Colonic mucosa (tissue), 4 donors: ENCODE measurements around the gene FCRL5. TPM values are rescaled to one million over a fixed set of nuclear protein-coding genes. Genes with fewer than 3 reads are reported as not detected.
A peak's percentile ranks its signal among the peaks of the same experiment; 100 is the strongest.

ENCODE experiments used
- DNase-seq: peaks from one replicate; pipeline ENCODE4 v3.0.0-alpha.2; 2020
- H3K27ac ChIP-seq: fragments of 200-600 bp; one replicate; pipeline ENCODE4 v1.8.0; 2021
- H3K27me3 ChIP-seq: fragments of 200-600 bp; one replicate; pipeline ENCODE4 v1.8.0; 2021
- H3K36me3 ChIP-seq: fragments of 200-600 bp; one replicate; pipeline ENCODE4 v1.8.0; 2021
- H3K4me1 ChIP-seq: fragments of 200-600 bp; one replicate; pipeline ENCODE4 v1.8.0; 2021; ENCODE audit warnings: mild to moderate bottlenecking
- H3K4me3 ChIP-seq: fragments of 200-600 bp; one replicate; pipeline ENCODE4 v1.8.0; 2021
- H3K9ac ChIP-seq, 2 donors: one replicate each; pipeline ENCODE4 v1.7.0; 2013; ENCODE audit warnings: control low read depth in 2 of 2, low read depth in 2 of 2, low read length in 2 of 2
- H3K9me3 ChIP-seq: fragments of 200-600 bp; one replicate; pipeline ENCODE4 v1.8.0; 2021
- intact Hi-C: fragments of 100-400 bp; cut with DNase I; formaldehyde crosslinking; loops from one replicate; pipeline ENCODE4 v1.14.1; 2022
- total RNA-seq, 2 donors: library from RNA; stranded (reverse); fragmentation: NEBNext Ultra II Directional in 1 of 2; extraction: Animal tissue kit (Norgen Biotek cat#: 25700) in 1 of 2; gene quantifications; one replicate each; pipeline ENCODE4 v1.2.1, GENCODE V29; 2021
- TF ChIP-seq, protein P1 (sequence below): fragments of 200-600 bp; IDR thresholded peaks from one replicate; pipeline ENCODE4 v1.8.0; 2022; ENCODE audit warnings: antibody characterized with exemption, mild to moderate bottlenecking
- donor health status: healthy.
- donor health status: DM: no; HTN: no; CAD: no.
- donor health status: DM: no; HTN: no; CAD: no.

Gene FCRL5
- total RNA-seq, 2 donors from 2014 or later = 0.90 to 1.8 TPM

DNA sequence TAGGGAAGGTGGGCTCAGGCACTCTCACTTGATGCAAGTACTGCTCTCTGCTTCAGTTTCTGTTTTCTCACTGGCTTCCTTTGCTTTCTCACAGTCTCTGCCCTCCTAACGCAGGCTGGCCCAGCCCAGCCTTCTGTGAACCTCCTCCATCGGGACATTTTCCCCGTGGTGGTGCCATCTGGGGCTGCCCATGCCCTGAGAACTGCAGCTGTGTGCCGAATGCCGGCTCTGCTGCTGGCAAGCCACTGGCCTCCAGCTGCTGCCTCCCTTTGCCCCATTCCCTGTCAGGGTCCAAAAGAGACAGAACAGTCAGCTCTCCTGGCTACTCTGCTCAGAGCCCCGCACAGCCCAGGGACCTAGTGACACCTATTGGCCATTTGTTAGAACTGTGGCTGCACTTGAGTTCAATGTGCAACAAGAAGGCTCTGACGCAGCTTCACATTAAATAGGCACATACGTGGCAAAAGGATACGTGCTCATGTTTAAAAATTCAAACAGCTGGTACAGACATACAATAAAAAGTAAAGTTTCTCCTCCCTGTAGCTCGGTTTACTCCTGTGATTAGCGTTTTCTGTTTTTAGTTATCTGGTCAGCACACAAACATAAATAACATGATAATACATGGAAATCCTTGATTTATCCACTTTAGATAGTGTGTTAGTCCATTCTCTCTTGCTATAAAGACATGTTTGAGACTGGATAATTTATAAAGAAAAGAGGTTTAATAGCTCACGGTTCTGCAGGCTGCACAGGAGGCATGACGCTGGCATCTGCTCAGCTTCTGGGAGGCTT, 46.6 kb downstream of the FCRL5 start:
- intact Hi-C loops = loop anchor here (5.0 kb wide), 1 partner anchor 123 kb away; no protein-coding TSS in a partner anchor
- Histone ChIP-seq H3K9me3 (no peaks in the 10 kb centered on the region), H3K9ac (peak overlapping the region in 1 of 2 donors; percentile 1), H3K4me3 (no peak overlapping the region), H3K27ac (no peak overlapping the region), H3K27me3 (no peaks in the 10 kb centered on the region), H3K4me1 (no peaks in the 10 kb centered on the region), H3K36me3 (no peaks in the 10 kb centered on the region)
- TF ChIP-seq, protein P1, sequence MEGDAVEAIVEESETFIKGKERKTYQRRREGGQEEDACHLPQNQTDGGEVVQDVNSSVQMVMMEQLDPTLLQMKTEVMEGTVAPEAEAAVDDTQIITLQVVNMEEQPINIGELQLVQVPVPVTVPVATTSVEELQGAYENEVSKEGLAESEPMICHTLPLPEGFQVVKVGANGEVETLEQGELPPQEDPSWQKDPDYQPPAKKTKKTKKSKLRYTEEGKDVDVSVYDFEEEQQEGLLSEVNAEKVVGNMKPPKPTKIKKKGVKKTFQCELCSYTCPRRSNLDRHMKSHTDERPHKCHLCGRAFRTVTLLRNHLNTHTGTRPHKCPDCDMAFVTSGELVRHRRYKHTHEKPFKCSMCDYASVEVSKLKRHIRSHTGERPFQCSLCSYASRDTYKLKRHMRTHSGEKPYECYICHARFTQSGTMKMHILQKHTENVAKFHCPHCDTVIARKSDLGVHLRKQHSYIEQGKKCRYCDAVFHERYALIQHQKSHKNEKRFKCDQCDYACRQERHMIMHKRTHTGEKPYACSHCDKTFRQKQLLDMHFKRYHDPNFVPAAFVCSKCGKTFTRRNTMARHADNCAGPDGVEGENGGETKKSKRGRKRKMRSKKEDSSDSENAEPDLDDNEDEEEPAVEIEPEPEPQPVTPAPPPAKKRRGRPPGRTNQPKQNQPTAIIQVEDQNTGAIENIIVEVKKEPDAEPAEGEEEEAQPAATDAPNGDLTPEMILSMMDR = peak; percentile 76
- peak; percentile 69 for DNase-seq

DNA sequence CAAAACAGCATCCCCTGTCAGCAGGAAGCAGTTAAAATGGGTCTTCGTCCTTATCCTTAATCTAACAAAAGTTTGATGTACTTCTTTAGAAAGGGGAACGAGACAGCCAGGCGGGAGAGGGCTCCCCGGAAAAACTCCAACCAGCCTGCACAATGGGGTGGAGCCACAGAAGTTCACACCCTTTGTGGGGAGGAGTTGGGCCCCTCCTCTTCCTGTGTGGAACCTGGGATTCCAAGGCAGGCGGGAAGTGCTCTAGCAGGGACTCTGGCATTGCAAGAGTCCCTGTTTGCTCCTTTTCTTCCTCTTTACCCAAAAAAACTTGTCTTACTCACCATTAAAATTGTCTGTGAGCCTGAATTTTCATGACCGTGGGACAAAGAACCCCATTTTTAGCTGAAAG, 47.7 kb downstream of the FCRL5 start:
- intact Hi-C loops = loop anchor here (5.0 kb wide), 1 partner anchor 122 kb away; no protein-coding TSS in a partner anchor
- TF ChIP-seq, protein P1 = no peak

DNA sequence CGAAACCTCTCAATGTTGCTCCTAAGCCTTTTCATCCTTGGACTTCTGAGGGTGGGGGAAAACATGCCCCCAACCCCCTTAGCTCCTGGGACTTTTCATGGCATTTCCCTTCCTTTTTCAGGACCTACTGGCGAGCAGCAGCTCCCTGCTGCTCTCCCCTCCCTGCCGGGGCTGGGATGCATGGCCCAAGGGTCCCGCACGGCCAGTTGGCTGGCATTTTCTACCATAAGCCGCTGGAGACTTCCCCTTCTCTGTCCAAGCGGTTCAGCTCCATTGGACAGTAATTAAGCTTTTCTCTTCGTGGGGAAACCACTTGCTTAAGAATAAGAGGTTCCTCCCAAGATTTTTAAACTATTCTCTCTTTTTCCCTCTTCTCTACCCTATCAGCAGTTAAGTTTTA, 52.8 kb downstream of the FCRL5 start:
- Histone ChIP-seq H3K9ac (no peak overlapping the region), H3K36me3 (no peaks in the 10 kb centered on the region), H3K4me3 (no peak overlapping the region), H3K27me3 (no peaks in the 10 kb centered on the region), H3K4me1 (no peaks in the 10 kb centered on the region), H3K9me3 (no peaks in the 10 kb centered on the region), H3K27ac (peak overlapping the region; percentile 36)
- TF ChIP-seq, protein P1 = no peak
- no peak for DNase-seq
- intact Hi-C loops = no loop called here

More for the DNA sequence above, 47.7 kb downstream of the FCRL5 start:
- H3K4me1 ChIP-seq = no peaks in the 10 kb centered on the region
- no peaks in the 10 kb centered on the region for H3K27me3 ChIP-seq
- H3K4me3 ChIP-seq = no peak overlapping the region
- H3K27ac ChIP-seq = no peak overlapping the region
- no peak for DNase-seq
- H3K36me3 ChIP-seq = no peaks in the 10 kb centered on the region
- H3K9ac ChIP-seq = no peak overlapping the region
- no peaks in the 10 kb centered on the region for H3K9me3 ChIP-seq

DNA sequence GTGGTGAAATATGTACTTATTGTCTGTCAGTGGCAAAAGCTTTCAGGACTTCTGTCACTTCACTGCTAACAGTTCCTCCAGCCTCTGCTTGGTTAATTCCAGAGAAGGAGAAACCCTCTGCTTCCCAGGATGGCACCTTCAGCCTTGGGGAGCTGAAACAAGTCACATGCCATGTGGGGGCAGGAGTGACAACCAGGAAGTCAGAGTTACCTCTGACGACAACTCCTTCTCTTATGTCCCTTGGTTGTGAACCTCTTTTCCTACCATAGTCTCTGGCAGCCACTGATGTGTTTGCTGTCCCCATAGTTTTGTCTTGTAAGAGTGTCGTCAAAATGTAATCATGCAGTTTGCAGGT, 53.6 kb downstream of the FCRL5 start:
- Histone ChIP-seq H3K27me3 (no peaks in the 10 kb centered on the region), H3K27ac (peak overlapping the region; percentile 36), H3K4me3 (no peak overlapping the region), H3K36me3 (no peaks in the 10 kb centered on the region), H3K4me1 (no peaks in the 10 kb centered on the region), H3K9ac (no peak overlapping the region), H3K9me3 (no peaks in the 10 kb centered on the region)
- intact Hi-C loops = no loop called here
- TF ChIP-seq, protein P1 = no peak
- DNase-seq = no peak

DNA sequence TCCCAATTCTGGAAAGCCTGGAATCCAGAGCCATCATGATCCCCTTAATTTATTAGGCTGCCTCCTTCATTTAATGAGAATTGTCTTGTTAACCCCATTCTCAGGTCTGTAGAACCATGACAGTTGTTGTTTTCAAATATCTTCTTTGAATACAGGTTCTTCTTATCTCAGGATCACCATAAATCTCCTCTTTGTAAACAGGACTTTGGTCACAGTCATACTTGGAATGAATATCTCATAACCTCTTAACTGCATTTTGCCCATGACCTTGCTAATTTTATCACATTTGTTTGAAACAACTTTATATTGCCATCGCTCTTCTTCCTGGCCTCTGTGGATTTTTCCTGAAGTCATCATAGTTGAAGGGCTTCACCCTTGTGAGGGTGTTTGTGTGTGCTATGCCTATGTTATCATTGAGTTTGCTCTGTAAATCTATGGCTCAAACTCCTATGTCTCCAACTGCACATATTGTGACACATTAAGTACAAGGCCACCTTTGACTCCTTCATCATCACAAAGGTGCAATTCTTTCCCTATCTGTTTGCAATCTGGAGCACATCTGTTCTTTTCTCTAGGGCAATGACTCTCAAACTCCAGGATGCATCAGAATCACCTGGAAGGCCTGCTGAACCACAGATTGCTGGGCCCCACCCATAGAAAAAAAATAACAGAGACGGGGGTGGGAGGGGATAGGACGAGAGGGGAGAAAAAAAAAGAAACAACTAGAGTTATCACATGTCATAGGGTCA, 54.2 kb downstream of the FCRL5 start:
- H3K9ac ChIP-seq = no peak overlapping the region
- DNase-seq = no peak
- no peaks in the 10 kb centered on the region for H3K36me3 ChIP-seq
- TF ChIP-seq, protein P1 = no peak
- intact Hi-C loops = no loop called here
- H3K9me3 ChIP-seq = no peaks in the 10 kb centered on the region
- peak overlapping the region; percentile 36 for H3K27ac ChIP-seq
- H3K4me1 ChIP-seq = no peaks in the 10 kb centered on the region
- H3K27me3 ChIP-seq = no peaks in the 10 kb centered on the region
- no peak overlapping the region for H3K4me3 ChIP-seq
